Neuronal stem cell (in vitro differentiated cells): ENCODE data around the gene MYO9B.

ENCODE experiments used
- DNase-seq: peaks from one replicate; pipeline ENCODE4 v3.0.0-alpha.2; 2013; ENCODE audit warnings: low spot score
- H2AFZ ChIP-seq: one replicate; pipeline ENCODE4 v1.6.1; 2013; ENCODE audit warnings: mild to moderate bottlenecking, low read length, inconsistent platforms
- H2AK5ac ChIP-seq: 2 replicates; pipeline ENCODE4 v1.6.1; 2013; ENCODE audit warnings: low read depth, mild to moderate bottlenecking, inconsistent platforms, low read length, moderate library complexity, mixed read lengths
- H2BK120ac ChIP-seq: 2 replicates; pipeline ENCODE4 v1.6.1; 2013; ENCODE audit warnings: low read depth, mild to moderate bottlenecking, inconsistent platforms, low read length, moderate library complexity, mixed read lengths
- H2BK12ac ChIP-seq: one replicate; pipeline ENCODE4 v1.6.1; 2013; ENCODE audit warnings: low read length, inconsistent platforms
- H2BK15ac ChIP-seq: 2 replicates; pipeline ENCODE4 v1.6.1; 2013; ENCODE audit warnings: mild to moderate bottlenecking, low read length, inconsistent platforms, mixed read lengths
- H2BK5ac ChIP-seq: one replicate; pipeline ENCODE4 v1.6.1; 2013; ENCODE audit warnings: inconsistent platforms, mild to moderate bottlenecking, low read length, moderate library complexity
- H3K14ac ChIP-seq: one replicate; pipeline ENCODE4 v1.6.1; 2013; ENCODE audit warnings: low read length, inconsistent platforms
- H3K18ac ChIP-seq: 2 replicates; pipeline ENCODE4 v1.6.1; 2013; ENCODE audit warnings: low read length, inconsistent platforms
- H3K23ac ChIP-seq: 2 replicates; pipeline ENCODE4 v1.6.1; 2013; ENCODE audit warnings: low read depth, mild to moderate bottlenecking, mixed read lengths, low read length, inconsistent platforms; ENCODE audit not compliant: poor library complexity
- H3K27ac ChIP-seq: replicated peaks from 3 replicates; pipeline ENCODE4 v1.5.1; 2013; ENCODE audit warnings: low read length, inconsistent platforms
- H3K27me3 ChIP-seq, 3 experiments: 2 replicates each; pipeline ENCODE4 v1.6.1; 2013; ENCODE audit warnings: low read length in 3 of 3, mild to moderate bottlenecking in 2 of 3, inconsistent platforms in 1 of 3, low read depth in 1 of 3, mixed read lengths in 1 of 3, moderate library complexity in 1 of 3; ENCODE audit not compliant: control insufficient read depth in 3 of 3, insufficient read depth in 3 of 3
- H3K36me3 ChIP-seq, 2 donors: replicated peaks in 1 of 2; 2 replicates each; pipeline ENCODE4 v1.6.1; 2013; ENCODE audit warnings: low read length in 2 of 2; ENCODE audit not compliant: control insufficient read depth in 2 of 2, insufficient read depth in 2 of 2
- H3K4ac ChIP-seq: 2 replicates; pipeline ENCODE4 v1.6.1; 2013; ENCODE audit warnings: inconsistent platforms, mild to moderate bottlenecking, low read length, moderate library complexity
- H3K4me1 ChIP-seq, 2 donors: 1 replicate in 1 of 2; 2 replicates in 1 of 2; pipeline ENCODE4 v1.6.1; 2013; ENCODE audit warnings: low read length in 2 of 2, low read depth in 1 of 2; ENCODE audit not compliant: control insufficient read depth in 2 of 2, insufficient read depth in 1 of 2
- H3K4me2 ChIP-seq: one replicate; pipeline ENCODE4 v1.6.1; 2013; ENCODE audit warnings: mild to moderate bottlenecking, low read length, inconsistent platforms; ENCODE audit not compliant: insufficient read depth, poor library complexity, severe bottlenecking
- H3K4me3 ChIP-seq, 2 donors: 2 replicates each; pipeline ENCODE4 v1.5.1; 2013; ENCODE audit warnings: low read length in 2 of 2, mild to moderate bottlenecking in 2 of 2, inconsistent platforms in 1 of 2, moderate library complexity in 1 of 2
- H3K79me1 ChIP-seq: one replicate; pipeline ENCODE4 v1.6.1; 2013; ENCODE audit warnings: low read depth, mild to moderate bottlenecking, inconsistent platforms, low read length, moderate library complexity
- H3K9ac ChIP-seq: one replicate; pipeline ENCODE4 v1.6.1; 2013; ENCODE audit warnings: mild to moderate bottlenecking, low read depth, low read length, inconsistent platforms; ENCODE audit not compliant: poor library complexity
- H3K9me3 ChIP-seq, 2 donors: replicated peaks in 1 of 2; 2 replicates each; pipeline versions ENCODE3 to v1.6.1; 2013; ENCODE audit warnings: low read length in 2 of 2, mild to moderate bottlenecking in 2 of 2, inconsistent platforms in 1 of 2, low read depth in 1 of 2, mixed read lengths in 1 of 2, moderate library complexity in 1 of 2; ENCODE audit not compliant: control insufficient read depth in 2 of 2, insufficient read depth in 1 of 2
- H4K8ac ChIP-seq: one replicate; pipeline ENCODE4 v1.6.1; 2013; ENCODE audit warnings: low read depth, mild to moderate bottlenecking, inconsistent platforms, low read length, moderate library complexity
- H4K91ac ChIP-seq: one replicate; pipeline ENCODE4 v1.6.1; 2013; ENCODE audit warnings: low read length, low read depth, mild to moderate bottlenecking, inconsistent platforms; ENCODE audit not compliant: poor library complexity
- WGBS, 2 donors: extraction: QIAGEN DNeasy Blood & Tissue Kit; methylation state at CpG; one replicate each; pipeline ENCODE4 v1.1.7; 2013; ENCODE audit warnings: missing lambda C conversion rate in 2 of 2, mixed read lengths in 1 of 2; ENCODE audit not compliant: insufficient read length in 2 of 2, insufficient replicate concordance in 1 of 2; ENCODE audit errors: extremely low coverage in 2 of 2; 5-methylcytosine and 5-hydroxymethylcytosine counted together

MYO9B gene

DNA sequence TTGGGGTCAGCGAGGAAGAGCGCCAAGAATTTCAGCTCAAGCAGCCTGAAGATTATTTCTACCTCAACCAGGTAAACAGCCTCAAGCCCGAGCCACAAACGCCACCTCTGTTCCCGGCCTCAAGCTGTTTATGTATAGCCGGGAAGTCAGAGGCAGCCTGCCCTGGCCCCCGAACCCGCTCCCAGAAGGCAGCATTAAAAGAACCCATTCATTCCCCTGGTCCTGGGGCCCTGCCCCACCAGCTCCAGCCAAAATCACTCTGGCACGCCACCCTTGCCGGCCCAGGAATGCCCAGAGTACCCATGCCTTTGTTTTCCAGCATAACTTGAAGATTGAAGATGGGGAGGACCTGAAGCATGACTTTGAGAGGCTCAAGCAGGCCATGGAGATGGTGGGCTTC, 78.4 kb downstream of the MYO9B start:
- DNase-seq, result no peak
- no peak overlapping the region for H3K14ac ChIP-seq
- H3K4ac ChIP-seq, result no peak overlapping the region
- H2AK5ac ChIP-seq, result no peak overlapping the region
- no peak overlapping the region for H4K91ac ChIP-seq
- H3K79me1 ChIP-seq, result peaks cover 2% of the 10 kb centered on the region
- no peaks in the 10 kb centered on the region for H3K9me3 ChIP-seq
- H3K18ac ChIP-seq, result no peak overlapping the region
- H3K9ac ChIP-seq, result no peak overlapping the region
- no peak overlapping the region for H2BK120ac ChIP-seq
- H2BK15ac ChIP-seq, result no peak overlapping the region
- no peak overlapping the region for H3K4me2 ChIP-seq
- H2AFZ ChIP-seq, result no peak overlapping the region
- H2BK12ac ChIP-seq, result no peak overlapping the region
- peaks cover 0 to 3% of the 10 kb centered on the region in 2 donors for H3K4me1 ChIP-seq
- H3K4me3 ChIP-seq, result no peak overlapping the region
- no peak overlapping the region for H3K27ac ChIP-seq
- H2BK5ac ChIP-seq, result no peak overlapping the region
- no peaks in the 10 kb centered on the region for H3K27me3 ChIP-seq
- H4K8ac ChIP-seq, result no peak overlapping the region
- no CpG with 5 or more reads among the region's 10 CpGs for WGBS, 2 donors
- peaks cover 29 to 86% of the 10 kb centered on the region in 2 donors for H3K36me3 ChIP-seq
- no peak overlapping the region for H3K23ac ChIP-seq

DNA sequence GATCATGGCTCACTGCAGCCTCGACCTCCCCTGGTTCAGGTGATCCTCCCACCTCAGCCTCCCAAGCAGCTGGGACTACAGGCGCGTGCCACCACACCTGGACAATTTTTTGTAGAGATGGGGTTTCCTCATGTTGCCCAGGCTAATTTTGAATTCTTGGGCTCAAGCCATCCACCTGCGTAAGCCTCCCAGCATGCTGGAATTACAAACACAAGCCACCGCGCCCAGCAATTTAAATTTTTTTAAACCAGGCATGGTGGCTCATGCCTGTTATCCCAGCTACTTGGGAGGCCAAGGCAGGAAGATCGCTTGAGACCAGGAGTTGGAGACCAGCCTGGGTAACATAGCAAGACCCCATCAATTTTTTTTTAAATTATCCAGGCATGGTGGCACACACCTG, 79.7 kb downstream of the MYO9B start:
- no peak overlapping the region for H3K9ac ChIP-seq
- H3K4me2 ChIP-seq, result no peak overlapping the region
- H3K4me3 ChIP-seq, result no peak overlapping the region
- no peak for DNase-seq
- H3K9me3 ChIP-seq, result no peaks in the 10 kb centered on the region
- no peak overlapping the region for H3K23ac ChIP-seq
- no peak overlapping the region for H3K4ac ChIP-seq
- no peak overlapping the region for H2AFZ ChIP-seq
- H4K8ac ChIP-seq, result no peak overlapping the region
- no peaks in the 10 kb centered on the region for H3K4me1 ChIP-seq
- H2AK5ac ChIP-seq, result no peak overlapping the region
- peaks cover 2% of the 10 kb centered on the region for H3K79me1 ChIP-seq
- H2BK12ac ChIP-seq, result no peak overlapping the region
- no peak overlapping the region for H3K27ac ChIP-seq
- WGBS, 2 donors, result no CpG with 5 or more reads among the region's 7 CpGs
- peaks cover 36 to 86% of the 10 kb centered on the region in 2 donors for H3K36me3 ChIP-seq
- H2BK5ac ChIP-seq, result no peak overlapping the region
- no peaks in the 10 kb centered on the region for H3K27me3 ChIP-seq
- no peak overlapping the region for H2BK120ac ChIP-seq
- H4K91ac ChIP-seq, result no peak overlapping the region
- no peak overlapping the region for H3K18ac ChIP-seq
- no peak overlapping the region for H2BK15ac ChIP-seq
- no peak overlapping the region for H3K14ac ChIP-seq

DNA sequence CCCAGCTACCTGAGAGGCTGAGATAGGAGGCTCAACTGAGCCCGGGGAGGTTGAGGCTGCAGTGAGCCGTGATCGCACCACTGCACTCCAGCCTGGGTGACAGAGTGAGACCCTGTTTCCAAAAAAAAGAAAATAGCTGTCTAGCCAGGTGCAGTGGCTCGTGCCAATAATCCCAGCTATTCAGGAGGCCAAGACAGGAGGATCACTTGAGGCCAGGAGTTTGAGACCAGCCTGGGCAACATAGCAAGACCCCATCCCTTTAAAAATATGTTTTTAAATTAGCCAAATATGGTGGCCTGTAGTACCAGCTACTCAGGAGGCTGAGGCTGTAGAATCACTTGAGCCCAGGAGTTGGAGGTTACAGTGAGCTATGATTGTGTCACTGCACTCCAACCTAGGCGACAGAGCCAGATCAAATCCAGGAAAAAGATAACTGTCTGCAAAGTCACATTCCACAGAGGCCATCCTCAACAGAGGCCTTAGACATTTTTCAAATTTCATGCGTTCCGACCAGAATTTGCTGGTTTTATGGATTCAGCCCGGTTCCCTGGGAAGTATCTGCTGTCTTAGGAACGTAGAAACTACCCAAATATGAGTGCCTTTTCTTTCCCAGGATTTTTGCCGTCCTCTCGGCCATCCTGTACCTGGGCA, 80.8 kb downstream of the MYO9B start:
- H3K27me3 ChIP-seq, result no peaks in the 10 kb centered on the region
- no peak overlapping the region for H2BK120ac ChIP-seq
- no peak overlapping the region for H3K14ac ChIP-seq
- no peak overlapping the region for H3K27ac ChIP-seq
- peaks cover 34 to 88% of the 10 kb centered on the region in 2 donors for H3K36me3 ChIP-seq
- no peak overlapping the region for H2BK5ac ChIP-seq
- no peaks in the 10 kb centered on the region for H3K4me1 ChIP-seq
- no peak overlapping the region for H2AFZ ChIP-seq
- H3K9me3 ChIP-seq, result no peaks in the 10 kb centered on the region
- no peak overlapping the region for H3K18ac ChIP-seq
- H3K4ac ChIP-seq, result no peak overlapping the region
- H3K79me1 ChIP-seq, result peaks cover 2% of the 10 kb centered on the region
- no peak for DNase-seq
- H3K4me3 ChIP-seq, result no peak overlapping the region
- H2BK12ac ChIP-seq, result no peak overlapping the region
- H4K8ac ChIP-seq, result no peak overlapping the region
- H2BK15ac ChIP-seq, result no peak overlapping the region
- no CpG with 5 or more reads among the region's 11 CpGs for WGBS, 2 donors
- H3K23ac ChIP-seq, result no peak overlapping the region
- no peak overlapping the region for H3K9ac ChIP-seq
- H2AK5ac ChIP-seq, result no peak overlapping the region
- H4K91ac ChIP-seq, result no peak overlapping the region
- H3K4me2 ChIP-seq, result no peak overlapping the region

DNA sequence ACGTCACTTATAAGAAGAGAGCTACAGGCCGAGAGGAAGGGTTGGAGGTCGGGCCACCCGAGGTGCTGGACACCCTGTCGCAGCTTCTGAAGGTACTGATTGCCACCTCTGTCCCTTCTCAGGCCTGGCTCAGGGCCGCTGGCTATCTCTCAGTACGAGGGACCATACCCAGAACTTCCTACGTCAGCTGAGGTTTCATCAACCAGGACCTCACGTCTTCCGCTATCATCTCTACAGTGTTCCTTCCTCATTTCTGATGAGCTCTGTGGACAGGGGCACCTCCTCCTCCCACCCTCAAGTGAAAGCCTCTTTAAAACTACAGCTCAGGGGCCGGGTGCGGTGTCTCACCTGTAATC, 81.3 kb downstream of the MYO9B start:
- no peak overlapping the region for H2AFZ ChIP-seq
- peaks cover 31 to 87% of the 10 kb centered on the region in 2 donors for H3K36me3 ChIP-seq
- H3K4me1 ChIP-seq, result no peaks in the 10 kb centered on the region
- H3K18ac ChIP-seq, result no peak overlapping the region
- no peak overlapping the region for H4K91ac ChIP-seq
- no peak overlapping the region for H3K14ac ChIP-seq
- no peak overlapping the region for H3K4me2 ChIP-seq
- no CpG with 5 or more reads among the region's 12 CpGs for WGBS, 2 donors
- H3K27ac ChIP-seq, result no peak overlapping the region
- no peak overlapping the region for H2AK5ac ChIP-seq
- no peak overlapping the region for H3K23ac ChIP-seq
- no peak overlapping the region for H3K4ac ChIP-seq
- H3K27me3 ChIP-seq, result no peaks in the 10 kb centered on the region
- H3K9ac ChIP-seq, result no peak overlapping the region
- H2BK5ac ChIP-seq, result no peak overlapping the region
- no peak overlapping the region for H2BK15ac ChIP-seq
- DNase-seq, result no peak
- H4K8ac ChIP-seq, result no peak overlapping the region
- no peak overlapping the region for H2BK120ac ChIP-seq
- no peak overlapping the region for H2BK12ac ChIP-seq
- H3K4me3 ChIP-seq, result no peak overlapping the region
- H3K9me3 ChIP-seq, result no peaks in the 10 kb centered on the region
- peaks cover 2% of the 10 kb centered on the region for H3K79me1 ChIP-seq
